Activated CD4-positive, alpha-beta T cell treated with anti-CD3 and anti-CD28 coated beads, Interleukin-2, amount 50 U/mL, for 16 hours (primary cell): Measurements from ENCODE around the gene MAP7D1.

ENCODE experiments used
- DNase-seq: peaks from one replicate; pipeline ENCODE4 v3.0.0-alpha.2; 2020

The MAP7D1 gene

GRCh38 chr1:36155408-36156328, at the start of gene MAP7D1:
TSS of gene MAP7D1 (plus strand) at chr1:36156160. CDS start at chr1:36156418, 258 bp downstream.
- peak; percentile 80 for DNase-seq

GRCh38 chr1:36106269-36106668, 49.7 kb upstream of the MAP7D1 start:
- DNase-seq: no peak

GRCh38 chr1:36107394-36107793, 48.6 kb upstream of the MAP7D1 start:
- no peak for DNase-seq

- no peak for DNase-seq
Measured at GRCh38 chr1:36108314-36108713, 47.6 kb upstream of the MAP7D1 start.

GRCh38 chr1:36109041-36109679, 46.8 kb upstream of the MAP7D1 start:
- DNase-seq: peak; percentile 25

- DNase-seq: no peak
Measured at GRCh38 chr1:36111151-36111550, 44.8 kb upstream of the MAP7D1 start.

GRCh38 chr1:36112823-36113222, 43.1 kb upstream of the MAP7D1 start:
- DNase-seq: no peak

DNA sequence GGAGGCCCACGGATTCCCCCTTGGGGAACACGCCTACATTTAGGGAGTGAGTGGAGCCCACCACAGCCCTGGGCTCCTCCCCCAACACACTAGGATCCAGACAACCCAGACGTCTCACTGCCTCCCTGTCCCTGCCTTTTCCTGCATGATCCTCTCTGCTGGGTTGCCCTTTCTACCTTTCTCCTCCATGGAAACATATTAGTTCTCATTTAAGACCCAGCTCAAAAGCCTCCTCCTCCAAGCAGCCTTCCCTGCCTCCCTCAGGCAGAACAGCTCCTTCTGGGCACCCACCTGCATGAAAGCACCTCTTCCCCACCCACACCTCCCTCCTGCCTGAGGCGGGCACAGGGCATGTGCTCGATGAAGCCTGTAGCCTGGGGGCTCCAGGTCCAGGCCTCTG, 41.6 kb upstream of the MAP7D1 start:
- no peak for DNase-seq

- DNase-seq: no peak
Measured at GRCh38 chr1:36115200-36115669, 40.7 kb upstream of the MAP7D1 start.

DNA sequence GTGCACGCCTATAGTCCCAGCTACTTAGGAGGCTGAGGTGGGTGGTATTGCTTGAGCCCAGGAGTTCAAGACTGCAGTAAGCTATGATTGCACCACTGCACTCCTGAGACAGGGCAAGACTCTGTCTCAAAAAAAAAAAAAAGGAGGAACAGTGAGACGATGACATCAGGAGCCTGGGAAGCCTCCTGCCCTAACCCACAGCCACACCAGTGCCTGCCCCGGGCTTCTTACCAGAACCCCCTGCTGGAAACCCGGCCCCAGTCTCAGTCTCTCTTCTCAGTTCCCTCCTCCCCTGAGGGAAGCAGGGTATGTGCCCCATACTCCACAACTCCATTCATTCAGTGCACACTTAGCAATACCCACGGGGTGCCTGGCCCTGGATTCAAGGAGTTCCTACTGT, 40.0 kb upstream of the MAP7D1 start:
- no peak for DNase-seq

DNA sequence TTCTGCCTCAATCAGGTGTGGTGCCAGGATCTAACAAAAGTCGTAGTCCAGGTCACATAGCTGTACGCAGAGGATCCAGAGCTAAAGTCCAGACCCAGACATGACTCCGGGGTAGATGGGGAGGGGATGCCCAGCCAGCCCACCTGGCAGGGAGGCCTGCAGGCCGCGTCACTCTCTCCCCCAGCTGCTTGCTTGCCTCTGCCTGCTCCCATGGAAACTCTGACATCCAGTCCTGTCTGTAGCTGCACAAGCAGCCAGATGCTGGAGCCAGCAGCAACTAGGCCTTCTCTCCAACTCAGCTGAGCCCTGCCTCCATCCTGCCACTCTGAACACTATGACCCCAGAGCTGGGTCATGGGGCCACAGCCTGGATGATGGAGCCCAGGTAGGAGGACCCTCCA, 39.1 kb upstream of the MAP7D1 start:
- no peak for DNase-seq

DNA sequence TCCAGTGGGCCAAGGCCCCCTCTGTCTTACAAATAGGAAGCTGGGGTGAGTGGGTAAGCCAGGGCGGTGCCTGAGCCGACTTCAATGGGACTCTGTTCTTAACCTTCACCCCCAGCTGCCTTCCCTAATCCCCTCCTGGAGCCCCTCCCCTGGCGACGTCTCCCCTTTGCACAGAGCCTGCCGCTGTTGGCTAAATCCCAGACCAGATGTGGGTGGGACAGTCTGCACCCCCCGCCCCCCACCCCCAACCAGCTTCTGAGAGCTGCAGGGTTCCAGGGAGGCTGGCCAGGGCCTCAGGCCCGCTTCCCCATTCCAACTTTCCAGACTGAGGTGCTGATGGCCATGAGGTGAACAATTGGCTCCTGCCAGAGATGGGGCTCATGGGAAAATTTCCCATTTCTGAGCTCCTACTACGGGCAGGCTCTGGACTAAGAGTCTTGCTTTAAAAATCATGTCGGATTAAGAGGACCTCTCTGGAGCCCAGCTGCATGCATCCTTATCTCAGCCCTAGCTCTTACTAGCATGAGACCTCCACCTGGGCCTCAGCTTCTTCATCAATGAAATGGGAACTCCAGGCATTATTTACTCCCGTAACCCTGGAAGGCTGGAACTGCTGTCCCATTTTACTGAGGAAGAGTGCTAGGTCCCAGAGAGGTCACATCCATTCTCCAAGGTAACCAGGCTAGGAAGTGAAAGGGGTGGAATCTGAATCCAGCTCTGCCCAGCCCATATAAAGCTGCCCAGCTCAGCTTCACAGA, 37.3 kb upstream of the MAP7D1 start:
- no peak for DNase-seq

DNA sequence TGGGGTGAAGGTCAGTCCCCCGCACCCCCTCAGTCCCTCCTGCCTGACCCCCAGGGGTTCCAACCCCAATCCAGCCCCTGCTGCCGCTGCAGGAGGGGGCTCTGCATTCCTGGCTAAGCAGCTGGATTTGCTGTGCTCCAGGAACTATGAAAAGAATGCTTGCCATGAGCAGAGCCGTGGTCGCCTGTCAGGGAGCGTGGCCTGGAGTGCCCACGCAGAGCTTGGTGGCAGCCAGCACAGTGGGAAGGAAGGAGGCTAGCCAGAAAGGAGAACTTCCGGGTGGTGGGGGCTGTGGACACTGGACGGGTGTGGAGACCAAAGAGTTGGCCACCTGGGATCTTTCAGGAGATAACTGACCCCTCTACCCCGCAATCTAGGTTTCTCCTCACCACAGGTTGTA, 36.5 kb upstream of the MAP7D1 start:
- DNase-seq: no peak

DNA sequence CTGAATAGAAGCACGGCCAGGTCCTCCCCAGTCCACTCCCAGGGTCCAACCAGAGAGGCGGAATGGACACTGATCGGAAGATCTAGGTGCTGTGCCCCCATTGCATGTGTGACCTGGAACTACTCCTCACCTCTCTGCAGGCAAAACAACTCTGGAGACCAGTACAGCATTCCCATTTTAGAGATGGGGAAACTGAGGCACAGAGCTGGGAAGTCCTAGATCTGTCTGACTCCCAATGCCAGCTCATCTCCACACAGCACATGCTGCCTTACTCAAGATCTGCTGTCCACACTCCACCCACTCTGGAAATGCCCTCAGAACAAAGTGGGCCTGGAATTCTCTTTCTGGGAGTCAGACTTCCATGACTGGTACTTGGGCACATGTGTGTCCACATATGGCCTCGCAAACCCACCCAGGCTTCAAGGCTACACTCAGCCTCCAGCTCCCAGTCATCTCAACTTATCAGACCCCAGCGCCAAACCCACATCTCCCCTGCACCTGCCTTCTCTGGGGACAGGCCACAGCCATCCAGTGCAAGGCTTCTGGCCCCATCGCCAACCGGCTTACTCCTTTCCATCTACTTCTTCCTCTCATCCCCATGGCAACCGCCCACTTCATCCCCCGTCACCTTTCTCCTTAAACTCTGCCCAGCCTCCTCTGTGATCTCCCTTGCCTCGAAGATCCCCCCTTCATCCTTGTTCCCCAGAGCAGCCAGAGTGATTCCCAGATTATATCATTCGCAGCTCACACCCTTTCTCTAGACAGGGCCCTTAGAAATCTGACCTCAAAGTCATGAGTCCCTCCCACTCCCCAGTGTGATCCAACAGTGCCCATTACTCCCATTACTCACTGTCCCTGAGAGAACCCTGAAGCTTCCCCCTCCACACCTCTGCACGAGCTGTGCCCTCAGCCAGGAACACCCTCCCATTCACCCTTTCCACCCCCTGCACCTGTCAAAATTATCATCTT, 33.6 kb upstream of the MAP7D1 start:
- no peak for DNase-seq

- DNase-seq: no peak
Measured at GRCh38 chr1:36123356-36123755, 32.6 kb upstream of the MAP7D1 start.

- no peak for DNase-seq
Measured at GRCh38 chr1:36124404-36125128, 31.4 kb upstream of the MAP7D1 start.

DNA sequence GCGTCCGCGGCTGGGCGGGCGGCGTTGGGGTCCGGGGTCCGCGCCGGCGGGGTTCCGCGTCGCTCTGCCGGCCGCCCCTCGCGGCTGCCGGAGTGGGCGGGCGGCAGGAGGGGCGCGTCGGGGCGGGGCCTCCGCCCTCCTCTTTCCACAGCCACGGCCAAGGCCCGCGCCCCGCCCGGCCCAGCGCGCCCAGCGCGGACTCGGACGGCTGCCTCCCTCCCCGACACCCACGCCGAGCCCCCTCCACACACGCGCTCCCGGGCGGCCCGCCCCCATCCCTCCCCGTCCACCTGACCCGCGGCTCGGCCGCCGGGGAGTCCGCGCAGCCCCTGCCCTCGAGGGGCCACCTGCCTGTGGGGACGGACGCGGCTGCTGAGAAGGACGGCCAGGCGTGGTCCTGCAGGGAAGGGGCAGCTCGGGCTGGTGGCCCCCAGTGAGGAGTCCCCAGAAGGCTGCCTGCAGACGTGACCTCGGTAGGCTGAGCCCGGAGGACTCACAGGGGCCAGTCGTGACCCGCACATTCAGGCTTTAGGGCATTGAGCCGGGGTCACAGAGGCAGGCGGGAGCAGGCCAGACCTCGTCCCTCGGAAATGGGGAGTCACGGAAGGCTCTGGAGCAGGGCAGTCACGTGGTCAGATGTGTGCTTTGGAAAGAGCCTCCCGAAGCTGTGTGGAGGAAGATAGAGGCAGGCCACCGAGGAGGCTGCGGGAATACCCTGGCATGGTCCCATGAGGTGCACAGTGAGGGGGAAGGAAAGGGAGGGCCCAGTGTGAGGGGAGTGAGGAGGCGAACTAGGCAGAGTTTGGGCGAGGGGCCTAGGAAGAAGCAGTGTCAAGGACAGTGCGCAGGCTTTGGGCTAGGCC, 30.6 kb upstream of the MAP7D1 start, which contains the start of gene COL8A2:
TSS of gene COL8A2 (minus strand) at position 94 of the 863 bp plus-strand sequence. CDS start 24,980 bp downstream, outside the sequence.
- no peak for DNase-seq

DNA sequence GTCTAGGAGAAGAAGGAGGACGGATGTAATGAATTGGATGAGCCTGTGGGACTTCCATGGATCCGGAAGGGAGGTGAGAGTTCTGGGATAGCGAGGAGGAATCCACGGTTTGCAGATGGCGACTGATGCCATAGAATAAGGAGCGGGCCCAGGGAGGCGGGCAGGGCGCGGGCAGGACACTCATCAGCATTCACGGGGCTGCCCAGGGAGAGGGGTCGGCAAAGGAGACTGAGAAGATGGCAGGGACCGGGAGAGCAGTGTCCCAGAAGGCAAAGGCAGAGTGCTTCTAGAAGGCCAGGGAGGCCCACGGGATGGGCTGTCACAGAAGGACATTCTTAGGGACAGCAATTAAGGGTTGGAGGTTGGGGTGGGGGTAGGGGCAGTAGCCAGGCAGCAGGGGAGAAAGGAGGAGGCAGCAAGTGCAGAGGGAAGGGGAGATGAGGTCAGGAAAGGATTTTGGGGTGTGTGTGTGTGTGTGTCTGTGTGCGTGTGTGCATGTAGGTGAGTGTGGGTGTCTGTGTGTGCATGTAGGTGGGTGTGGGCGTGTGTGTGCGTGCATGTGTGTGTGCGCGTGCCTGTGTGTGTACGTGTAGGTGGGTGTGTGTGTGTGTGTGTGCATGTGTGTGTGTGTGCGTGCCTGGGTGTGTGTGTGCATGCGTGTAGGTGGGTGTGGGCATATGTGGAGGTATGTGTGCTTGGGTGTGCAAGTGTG, 29.8 kb upstream of the MAP7D1 start:
- DNase-seq: no peak

GRCh38 chr1:36126797-36127500, 29.0 kb upstream of the MAP7D1 start:
- DNase-seq: no peak
